ENCODE measurements around the gene FLOT1. TPM values are rescaled to one million over a fixed set of nuclear protein-coding genes. Genes with fewer than 3 reads are reported as not detected.
A peak's percentile ranks its signal among the peaks of the same experiment; 100 is the strongest.
"Not testable (repeated sequence)": the region's sequence is repeated elsewhere in the genome, so short reads cannot be mapped to it uniquely, and the experiment has no call there.

FLOT1 gene
- total RNA-seq, 1 experiment from 2014 or later, result 254 TPM

DNA sequence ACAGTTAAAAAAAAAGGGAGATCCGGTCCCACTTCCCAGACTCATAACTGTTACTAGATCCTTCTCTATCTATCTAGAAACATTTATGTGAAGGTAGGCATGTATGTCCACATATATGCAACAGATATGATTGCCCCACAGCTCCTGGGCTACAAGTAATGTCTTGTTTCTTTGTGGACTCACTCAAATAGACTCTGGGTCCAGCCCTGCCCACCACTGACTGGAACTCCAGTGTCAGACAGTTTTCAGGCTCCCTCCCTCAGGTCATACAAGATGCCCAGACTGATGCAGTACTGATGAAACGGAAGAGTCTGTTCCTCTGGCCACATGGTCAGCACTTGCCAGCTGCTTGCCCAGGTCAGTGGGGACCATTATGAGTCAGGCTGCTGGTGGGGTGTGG, 32.6 kb upstream of the FLOT1 start:
- Histone ChIP-seq H3K27ac (no peak overlapping the region), H3K9me3 (replicated peaks) (no peaks in the 10 kb centered on the region), H3K4me1 (replicated peaks) (peaks cover 29% of the 10 kb centered on the region), H3K4me3 (no peak overlapping the region), H3K27me3 (replicated peaks) (no peaks in the 10 kb centered on the region), H3K36me3 (no peaks in the 10 kb centered on the region)
- no peak for DNase-seq (ENCODE audit: low read depth in 1 of 2, low spot score in 2 of 2)

DNA sequence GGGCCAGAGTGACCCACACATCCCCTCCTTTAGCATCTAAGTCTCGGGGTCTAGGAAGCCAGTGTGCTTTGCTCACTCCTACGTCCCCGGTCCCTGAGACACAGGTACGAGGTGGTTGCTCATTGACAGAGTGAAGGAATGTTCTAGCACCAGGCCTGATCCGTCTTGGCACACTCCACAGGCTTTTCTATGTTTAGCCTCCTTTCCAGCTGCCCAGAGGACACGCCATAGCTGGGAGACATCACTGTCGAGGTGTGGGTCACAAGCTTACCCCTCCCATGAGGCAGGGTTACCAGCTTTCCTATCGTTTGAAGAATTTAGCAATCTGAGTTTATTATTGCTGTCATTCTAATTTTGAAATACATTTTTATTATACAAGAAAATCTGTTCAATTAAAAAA, 32.2 kb upstream of the FLOT1 start:
- H3K27ac ChIP-seq, result no peak overlapping the region
- H3K4me1 ChIP-seq (replicated peaks), result peaks cover 30% of the 10 kb centered on the region
- no peaks in the 10 kb centered on the region for H3K27me3 ChIP-seq (replicated peaks)
- no peaks in the 10 kb centered on the region for H3K9me3 ChIP-seq (replicated peaks)
- DNase-seq (ENCODE audit: low read depth in 1 of 2, low spot score in 2 of 2), result no peak
- no peaks in the 10 kb centered on the region for H3K36me3 ChIP-seq
- H3K4me3 ChIP-seq, result no peak overlapping the region

GRCh38 chr6:30770592-30770991, 28.1 kb upstream of the FLOT1 start:
- Histone ChIP-seq H3K27ac (peak overlapping the region; percentile 94), H3K4me3 (no peak overlapping the region), H3K27me3 (replicated peaks) (no peaks in the 10 kb centered on the region), H3K9me3 (replicated peaks) (no peaks in the 10 kb centered on the region), H3K4me1 (replicated peaks) (peaks cover 43% of the 10 kb centered on the region), H3K36me3 (no peaks in the 10 kb centered on the region)
- no peak for DNase-seq (ENCODE audit: low read depth in 1 of 2, low spot score in 2 of 2)

DNA sequence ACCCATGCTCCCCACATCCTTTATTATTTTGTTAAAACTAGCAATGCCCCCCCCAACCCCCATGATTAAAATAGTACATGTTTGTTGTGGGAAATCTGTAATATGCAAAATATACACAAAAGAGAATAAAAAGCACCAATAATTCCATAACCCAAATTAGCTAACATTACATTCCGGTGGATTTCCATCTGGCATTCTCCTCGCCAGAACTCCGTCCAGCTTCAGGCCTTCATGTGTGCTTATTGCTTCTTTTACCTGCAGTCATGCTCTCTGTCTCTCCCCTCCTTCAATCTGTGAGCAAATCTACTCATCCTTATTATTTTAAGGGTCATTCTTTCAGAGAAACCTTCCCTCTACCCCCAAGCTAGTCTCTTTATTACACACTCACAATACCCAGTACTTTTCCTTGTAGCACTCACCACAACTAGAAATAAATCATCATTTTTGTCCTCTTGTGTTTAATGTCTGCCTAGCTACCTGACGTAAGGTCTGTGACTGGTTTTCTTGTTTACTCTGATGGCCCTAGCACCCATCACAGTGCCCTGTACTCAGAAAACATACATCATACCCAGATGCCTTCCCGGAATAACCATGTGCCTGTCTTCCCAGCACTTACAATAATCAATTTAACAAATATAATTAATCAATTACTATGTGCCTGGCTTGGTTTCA, 27.5 kb upstream of the FLOT1 start:
- Histone ChIP-seq H3K4me1 (replicated peaks) (peaks cover 49% of the 10 kb centered on the region), H3K36me3 (no peaks in the 10 kb centered on the region), H3K4me3 (no peak overlapping the region), H3K27ac (peak overlapping the region; percentile 94), H3K9me3 (replicated peaks) (no peaks in the 10 kb centered on the region), H3K27me3 (replicated peaks) (no peaks in the 10 kb centered on the region)
- DNase-seq (ENCODE audit: low read depth in 1 of 2, low spot score in 2 of 2), result no peak

DNA sequence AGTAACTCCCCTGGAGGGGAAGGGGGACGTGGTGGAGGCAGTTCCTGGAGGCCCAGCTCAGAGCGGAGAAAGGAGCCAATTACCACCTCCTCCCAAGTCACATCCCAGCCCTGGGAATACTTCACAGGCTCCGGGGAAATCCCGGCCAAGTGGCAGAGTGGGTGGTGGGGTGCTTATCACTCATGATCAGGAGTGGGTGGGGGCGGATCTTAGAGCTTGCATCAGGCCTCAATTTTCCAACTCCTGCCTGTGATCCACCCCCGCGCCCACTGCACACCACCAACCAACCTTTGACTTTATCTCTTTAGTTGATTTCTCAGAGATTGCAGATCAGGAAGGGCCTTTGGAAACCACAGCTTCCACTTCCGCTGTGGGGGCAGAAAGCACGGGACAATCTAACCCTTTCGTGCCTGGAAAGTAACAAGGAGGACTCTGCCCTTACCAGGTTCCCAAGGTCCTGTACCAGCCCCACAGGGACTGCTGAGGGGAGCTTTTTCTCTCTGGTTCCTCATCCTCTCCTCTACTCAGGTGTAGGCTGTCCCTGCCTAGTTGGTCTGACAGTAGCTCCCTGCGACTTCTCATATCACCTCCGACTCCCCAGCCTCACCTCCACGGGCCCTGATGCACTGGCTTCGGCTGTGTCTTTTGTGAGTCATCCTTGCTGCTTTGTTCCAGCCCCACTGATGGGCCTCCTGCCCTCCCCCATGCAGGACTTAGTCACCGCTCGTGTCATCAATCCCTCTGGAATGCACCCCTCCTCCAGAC, 26.8 kb upstream of the FLOT1 start:
- no peaks in the 10 kb centered on the region for H3K36me3 ChIP-seq
- H3K4me3 ChIP-seq, result peak overlapping the region; percentile 15
- peaks cover 56% of the 10 kb centered on the region for H3K4me1 ChIP-seq (replicated peaks)
- H3K27me3 ChIP-seq (replicated peaks), result no peaks in the 10 kb centered on the region
- peak; percentile 96 to 97 for DNase-seq (ENCODE audit: low read depth in 1 of 2, low spot score in 2 of 2)
- peak overlapping the region; percentile 94 for H3K27ac ChIP-seq
- H3K9me3 ChIP-seq (replicated peaks), result no peaks in the 10 kb centered on the region

- Histone ChIP-seq H3K9me3 (replicated peaks) (no peaks in the 10 kb centered on the region), H3K27ac (peak overlapping the region; percentile 94), H3K36me3 (no peaks in the 10 kb centered on the region), H3K4me3 (no peak overlapping the region), H3K27me3 (replicated peaks) (no peaks in the 10 kb centered on the region), H3K4me1 (replicated peaks) (peaks cover 62% of the 10 kb centered on the region)
- no peak for DNase-seq (ENCODE audit: low read depth in 1 of 2, low spot score in 2 of 2)
These were observed 26.2 kb upstream of the FLOT1 start for GRCh38 chr6:30768634-30769087.

DNA sequence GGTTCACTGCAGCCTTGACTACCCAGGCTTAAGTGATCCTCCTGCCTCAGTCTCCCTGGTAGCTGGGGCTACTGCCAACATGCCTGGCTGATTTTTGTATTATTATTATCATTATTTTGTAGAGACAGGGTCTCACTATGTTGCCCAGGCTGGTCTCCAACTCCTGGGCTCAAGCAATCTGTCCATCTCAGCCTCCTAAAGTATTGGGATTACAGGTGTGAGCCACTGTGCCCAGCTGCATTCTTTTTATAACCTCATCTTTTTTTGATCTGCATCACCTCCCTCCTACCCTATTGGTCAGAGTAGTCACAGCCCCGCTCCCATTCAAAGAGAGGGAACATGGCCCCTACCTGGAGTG, 25.4 kb upstream of the FLOT1 start:
- Histone ChIP-seq H3K36me3 (no peaks in the 10 kb centered on the region), H3K9me3 (replicated peaks) (no peaks in the 10 kb centered on the region), H3K27me3 (replicated peaks) (no peaks in the 10 kb centered on the region), H3K4me1 (replicated peaks) (peaks cover 69% of the 10 kb centered on the region), H3K27ac (no peak overlapping the region), H3K4me3 (no peak overlapping the region)
- no peak for DNase-seq (ENCODE audit: low read depth in 1 of 2, low spot score in 2 of 2)

- Histone ChIP-seq H3K9me3 (replicated peaks) (no peaks in the 10 kb centered on the region), H3K36me3 (no peaks in the 10 kb centered on the region), H3K27me3 (replicated peaks) (no peaks in the 10 kb centered on the region), H3K4me1 (replicated peaks) (peaks cover 69% of the 10 kb centered on the region), H3K27ac (no peak overlapping the region), H3K4me3 (no peak overlapping the region)
- no peak for DNase-seq (ENCODE audit: low read depth in 1 of 2, low spot score in 2 of 2)
These were observed 24.9 kb upstream of the FLOT1 start for GRCh38 chr6:30767158-30767943.

GRCh38 chr6:30766461-30767157, 24.1 kb upstream of the FLOT1 start:
- DNase-seq (ENCODE audit: low read depth in 1 of 2, low spot score in 2 of 2), result no peak
- Histone ChIP-seq H3K4me1 (replicated peaks) (peaks cover 73% of the 10 kb centered on the region), H3K36me3 (no peaks in the 10 kb centered on the region), H3K27me3 (replicated peaks) (no peaks in the 10 kb centered on the region), H3K9me3 (replicated peaks) (no peaks in the 10 kb centered on the region), H3K27ac (no peak overlapping the region), H3K4me3 (no peak overlapping the region)

DNA sequence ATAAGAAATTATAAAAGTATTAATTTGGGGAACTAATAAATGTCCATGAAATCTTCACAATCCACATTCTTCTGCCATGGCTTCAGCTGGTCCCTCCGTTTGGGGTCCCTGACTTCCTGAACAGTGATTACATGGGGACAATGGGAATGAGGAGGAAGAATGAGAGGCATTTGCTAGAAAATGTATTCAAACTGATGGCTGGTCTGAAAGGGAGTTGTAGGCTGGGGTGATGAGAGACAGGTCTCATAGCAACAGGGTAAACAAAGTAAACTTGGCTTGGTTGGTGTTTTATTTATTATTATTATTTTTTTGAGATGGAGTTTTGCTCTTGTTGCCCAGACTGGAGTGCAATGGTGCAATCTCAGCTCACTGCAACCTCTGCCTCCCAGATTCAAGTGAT, 23.0 kb upstream of the FLOT1 start:
- H3K36me3 ChIP-seq; H3K4me3 ChIP-seq; H3K27me3 ChIP-seq (replicated peaks); H3K9me3 ChIP-seq (replicated peaks): not testable (repeated sequence)
- Histone ChIP-seq H3K4me1 (replicated peaks) (peaks cover 69% of the 10 kb centered on the region), H3K27ac (peak overlapping the region; percentile 41)
- peak in 1 of 2 experiments; percentile 55 for DNase-seq (ENCODE audit: low read depth in 1 of 2, low spot score in 2 of 2)

DNA sequence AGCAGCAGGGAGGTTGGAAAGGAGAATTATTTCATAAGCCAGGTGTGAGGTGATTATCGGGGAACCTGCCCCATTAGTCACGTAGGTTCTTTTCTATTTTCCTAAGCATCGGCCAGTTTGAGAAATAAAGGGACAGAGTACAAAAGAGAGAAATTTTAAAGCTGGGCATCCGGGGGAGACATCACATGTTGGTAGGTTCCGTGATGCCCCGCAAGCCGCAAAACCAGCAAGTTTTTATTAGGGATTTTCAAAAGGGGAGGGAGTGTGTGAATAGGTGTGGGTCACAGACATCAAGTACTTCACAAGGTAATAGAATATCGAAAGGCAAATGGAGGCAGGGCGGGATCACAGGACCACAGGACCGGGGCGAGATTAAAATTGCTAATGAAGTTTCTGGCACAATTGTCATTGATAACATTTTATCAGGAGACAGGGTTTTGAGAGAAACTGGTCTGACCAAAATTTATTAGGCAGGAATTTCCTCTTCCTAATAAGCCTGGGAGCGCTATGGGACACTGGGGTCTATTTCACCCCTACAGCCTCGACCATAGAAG, 22.1 kb upstream of the FLOT1 start:
- not testable (repeated sequence) for H3K36me3 ChIP-seq; H3K27me3 ChIP-seq (replicated peaks); DNase-seq (ENCODE audit: low read depth in 1 of 2, low spot score in 2 of 2); H3K4me3 ChIP-seq; H3K9me3 ChIP-seq (replicated peaks)
- Histone ChIP-seq H3K27ac (peak overlapping the region; percentile 62), H3K4me1 (replicated peaks) (peaks cover 68% of the 10 kb centered on the region)

- peak; percentile 65 to 73 for DNase-seq (ENCODE audit: low read depth in 1 of 2, low spot score in 2 of 2)
- Histone ChIP-seq H3K36me3 (no peaks in the 10 kb centered on the region), H3K9me3 (replicated peaks) (no peaks in the 10 kb centered on the region), H3K27ac (peak overlapping the region; percentile 62), H3K4me3 (no peak overlapping the region), H3K27me3 (replicated peaks) (no peaks in the 10 kb centered on the region), H3K4me1 (replicated peaks) (peaks cover 67% of the 10 kb centered on the region)
These were observed 21.4 kb upstream of the FLOT1 start for GRCh38 chr6:30763618-30764489.

Measured in SJSA1 (cell line).